Measurements from ENCODE around the gene UST. TPM values are rescaled to one million over a fixed set of nuclear protein-coding genes. Genes with fewer than 3 reads are reported as not detected.
"Not testable (repeated sequence)": the region's sequence is repeated elsewhere in the genome, so short reads cannot be mapped to it uniquely, and the experiment has no call there.

Gene UST
- total and polyA plus RNA-seq, 2 of the 8 experiments (the other 6 are each of a cell fraction or from before 2014, with no cell fraction given) = 13.5 to 34.5 TPM

DNA sequence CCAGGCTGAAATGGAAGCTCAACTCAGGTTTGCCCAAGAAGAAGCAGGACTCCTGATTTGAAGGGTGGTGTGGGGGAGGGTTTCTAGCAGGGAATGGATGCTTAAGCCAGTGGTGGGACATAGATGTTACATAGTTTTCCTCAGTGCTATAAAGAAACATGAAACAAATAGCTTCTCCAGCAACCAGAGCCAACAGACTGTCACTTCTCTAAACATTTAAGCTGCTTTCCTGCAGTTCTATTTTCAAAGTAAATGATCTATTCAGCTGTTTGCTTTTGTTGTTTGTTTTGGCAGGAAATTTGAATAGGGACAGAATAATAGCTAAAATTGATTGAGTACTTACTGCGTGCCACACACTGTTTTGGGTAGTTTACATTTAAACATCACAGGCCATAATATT, 169.0 kb downstream of the UST start (continued):
- TF ChIP-seq MAX (IDR thresholded peaks at IDR 0.05) = no peak

DNA sequence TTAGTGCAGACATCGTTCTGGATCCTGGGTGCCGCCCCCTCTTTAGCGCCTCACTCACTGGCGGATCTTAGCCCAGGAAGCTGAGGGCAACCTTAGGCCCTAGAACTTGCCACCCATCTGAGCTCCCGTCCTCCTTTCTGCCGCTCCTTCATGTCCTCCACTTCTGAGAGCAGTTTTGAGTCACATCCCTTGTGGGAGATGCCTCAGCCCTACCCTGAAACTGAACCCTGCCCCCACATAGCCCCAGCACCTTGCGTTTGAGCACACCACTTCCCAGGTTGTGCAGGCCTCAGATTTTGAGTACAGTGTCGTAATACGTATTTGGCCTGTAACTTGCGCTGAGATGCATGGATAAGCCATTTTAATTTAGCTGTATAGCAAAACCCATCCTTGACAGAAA, 169.7 kb downstream of the UST start:
- CTCF ChIA-PET (ENCODE audit: partially characterized antibody) = interaction anchor here (1.1 to 1.9 kb wide), 6 partner anchors 8 to 338 kb away, joined by 3 to 6 read pairs (median 4); no protein-coding TSS in a partner anchor
- peak overlapping the region; percentile 12; the same call in 1 of the 2 replicates for H2BK5ac ChIP-seq (ENCODE audit: low read depth, low read length)
- H3K23me2 ChIP-seq (ENCODE audit: low read depth, low read length); H2AFZ ChIP-seq (ENCODE audit: low read length); H3K14ac ChIP-seq (ENCODE audit: insufficient read length); POLR2A ChIA-PET (ENCODE audit: partially characterized antibody); H3K4me3 ChIP-seq (ENCODE audit: extremely low read depth in 1 of 4, insufficient read depth in 2 of 4, low read depth in 3 of 4, low read length in 4 of 4); DNase-seq (ENCODE audit: low read depth in 1 of 2, low spot score in 2 of 2); H3K27me3 ChIP-seq (replicated peaks in 1 of 4; ENCODE audit: control insufficient read depth in 3 of 4, extremely low read depth in 1 of 4, insufficient read depth in 3 of 4, low read length in 3 of 4); H4K8ac ChIP-seq (ENCODE audit: extremely low read depth, insufficient read depth, low read length); FAIRE-seq; H4K20me1 ChIP-seq (replicated peaks in 1 of 2; ENCODE audit: control insufficient read depth in 1 of 2, insufficient read depth in 2 of 2, low read length in 2 of 2); H3K9ac ChIP-seq (replicated peaks in 1 of 4; ENCODE audit: extremely low read depth in 1 of 4, low read depth in 3 of 4, low read length in 3 of 4); H3K27ac ChIP-seq (ENCODE audit: low read depth, low read length); H4K5ac ChIP-seq (ENCODE audit: insufficient read length, low read depth, low read length); H2BK12ac ChIP-seq (ENCODE audit: low read depth, low read length); H3K56ac ChIP-seq (replicated peaks; ENCODE audit: insufficient read length, low read depth, low read length); H3K9me3 ChIP-seq (ENCODE audit: insufficient read depth in 2 of 2, low read depth in 1 of 2, low read length in 1 of 2); H3K4ac ChIP-seq (replicated peaks; ENCODE audit: insufficient read length, low read depth, low read length); H2BK120ac ChIP-seq (replicated peaks; ENCODE audit: low read depth, low read length); H3K79me1 ChIP-seq (ENCODE audit: low read depth, low read length); H3K4me2 ChIP-seq (ENCODE audit: insufficient read depth in 1 of 2, low read depth in 2 of 2, low read length in 2 of 2); H3K23ac ChIP-seq (ENCODE audit: insufficient read length); H4K91ac ChIP-seq (replicated peaks; ENCODE audit: insufficient read length, low read length); H3K36me3 ChIP-seq (ENCODE audit: control insufficient read depth in 2 of 4, insufficient read depth in 4 of 4, low read length in 3 of 4); H3K18ac ChIP-seq (ENCODE audit: extremely low read depth, low read length): not testable (repeated sequence)
- H2BK15ac ChIP-seq (ENCODE audit: low read length) = 0 out of 2 replicates have a peak overlapping the region, but pooled peaks have one; percentile 20
- peaks cover 0 to 11% (median 2%) of the 10 kb centered on the region in 4 experiments; a peak in 1 of 7 replicates for H3K4me1 ChIP-seq (replicated peaks in 1 of 4; ENCODE audit: control insufficient read depth in 3 of 4, insufficient read depth in 4 of 4, low read length in 3 of 4)
- H2AK5ac ChIP-seq (ENCODE audit: low read depth, low read length) = peak overlapping the region; percentile 8; the same call in 1 of the 2 replicates
- H2BK20ac ChIP-seq (ENCODE audit: low read length) = peak overlapping the region; percentile 22; the same call in 1 of the 2 replicates
- peaks cover 0 to 31% of the 10 kb centered on the region in 2 experiments; a peak in 3 of 4 replicates for H3K79me2 ChIP-seq (ENCODE audit: control insufficient read depth in 1 of 2, insufficient read depth in 2 of 2, low read length in 2 of 2)
- 87% methylated on average over 10 of the region's 10 CpGs; no CpG with 5 or more reads in 1 of the 2 experiments for WGBS, 2 experiments (ENCODE audit: extremely low coverage in 1 of 2, insufficient coverage in 1 of 2, insufficient read length in 1 of 2, insufficient replicate concordance in 2 of 2, low coverage in 1 of 2, low lambda C conversion rate in 2 of 2, missing lambda C conversion rate in 1 of 2)

Measured in H1 (cell line).